IMR-90 (cell line): ENCODE measurements around the gene LINGO4. TPM values are rescaled to one million over a fixed set of nuclear protein-coding genes. Genes with fewer than 3 reads are reported as not detected.

Experiments
- ATAC-seq: fragments of 200-7000 bp; cut with Tn5 transposase; 2 replicates; pipeline ENCODE4 v1.9.1; 2020; ENCODE audit warnings: low read depth, mild to moderate bottlenecking, moderate library complexity
- BruUV-seq: library from RNA; stranded (reverse); fragments of 400-500 nt; replicated peaks from 2 replicates; lab custom pipeline; 2021; lab: Mats Ljungman, UMichigan
- CTCF ChIA-PET: fragments of 300-600 bp; formaldehyde crosslinking; extraction: SDS; loops from one replicate; lab custom pipeline; 2021; ENCODE audit warnings: antibody characterized with exemption; lab: Yijun Ruan, JAX
- POLR2A ChIA-PET: fragments of 300-600 bp; sonication (Branson Sonifier 250); formaldehyde crosslinking; loops from one replicate; lab custom pipeline; 2022; ENCODE audit warnings: antibody characterized with exemption; ENCODE audit not compliant: unreplicated experiment; lab: Charles Lee
- DNase-seq: peaks from one replicate; pipeline ENCODE4 v3.0.0; 2013
- H2AFZ ChIP-seq: replicated peaks from 2 replicates; pipeline ENCODE3; 2013; ENCODE audit warnings: low read length, mild to moderate bottlenecking; ENCODE audit not compliant: poor library complexity
- H2AK5ac ChIP-seq: 2 replicates; pipeline ENCODE4 v1.6.1; 2013; ENCODE audit warnings: low read depth, low read length, inconsistent platforms
- H2AK9ac ChIP-seq: replicated peaks from 2 replicates; pipeline ENCODE3; 2013; ENCODE audit warnings: mild to moderate bottlenecking, low read depth, low read length, moderate library complexity; ENCODE audit not compliant: poor library complexity
- H2BK120ac ChIP-seq: 2 replicates; pipeline ENCODE4 v1.6.1; 2013; ENCODE audit warnings: low read depth, low read length, inconsistent platforms
- H2BK15ac ChIP-seq: 3 replicates; pipeline ENCODE4 v1.6.1; 2013; ENCODE audit warnings: low read depth, low read length, inconsistent platforms
- H2BK20ac ChIP-seq: 2 replicates; pipeline ENCODE4 v1.6.1; 2013; ENCODE audit warnings: low read depth, mild to moderate bottlenecking, inconsistent platforms, low read length, moderate library complexity
- H2BK5ac ChIP-seq: 2 replicates; pipeline ENCODE4 v1.6.1; 2013; ENCODE audit warnings: mild to moderate bottlenecking, low read depth, low read length, inconsistent platforms; ENCODE audit not compliant: poor library complexity, severe bottlenecking
- H3K14ac ChIP-seq: replicated peaks from 2 replicates; pipeline ENCODE4 v1.6.1; 2013; ENCODE audit warnings: low read depth, low read length, inconsistent platforms
- H3K18ac ChIP-seq: 2 replicates; pipeline ENCODE4 v1.6.1; 2013; ENCODE audit warnings: low read depth, low read length, control low read depth
- H3K23ac ChIP-seq: 2 replicates; pipeline ENCODE4 v1.6.1; 2013; ENCODE audit warnings: low read depth, low read length, inconsistent platforms
- H3K27ac ChIP-seq: 2 replicates; pipeline ENCODE4 v1.5.1; 2013; ENCODE audit warnings: mild to moderate bottlenecking, control low read depth, low read length; ENCODE audit not compliant: insufficient read depth
- H3K27me3 ChIP-seq: 2 replicates; pipeline ENCODE4 v1.6.1; 2013; ENCODE audit warnings: low read length; ENCODE audit not compliant: control insufficient read depth, insufficient read depth
- H3K36me3 ChIP-seq: 2 replicates; pipeline ENCODE4 v1.6.1; 2013; ENCODE audit warnings: low read length, mixed read lengths; ENCODE audit not compliant: control insufficient read depth, insufficient read depth
- H3K4ac ChIP-seq: 2 replicates; pipeline ENCODE4 v1.6.1; 2013; ENCODE audit warnings: low read depth, low read length, inconsistent platforms
- H3K4me1 ChIP-seq: 2 replicates; pipeline ENCODE4 v1.6.1; 2013; ENCODE audit warnings: low read length, mixed read lengths; ENCODE audit not compliant: control insufficient read depth, insufficient read depth
- H3K4me2 ChIP-seq: 2 replicates; pipeline ENCODE4 v1.6.1; 2013; ENCODE audit warnings: low read depth, mild to moderate bottlenecking, control low read depth, low read length, moderate library complexity
- H3K4me3 ChIP-seq: 2 replicates; pipeline ENCODE4 v1.5.1; 2013; ENCODE audit warnings: low read depth, mild to moderate bottlenecking, control low read depth, low read length, moderate library complexity; ENCODE audit not compliant: insufficient read depth
- H3K56ac ChIP-seq: 2 replicates; pipeline ENCODE4 v1.6.1; 2013; ENCODE audit warnings: low read length, inconsistent platforms; ENCODE audit not compliant: insufficient read depth; ENCODE audit errors: extremely low read depth
- H3K79me1 ChIP-seq, 2 experiments: 2 replicates each; pipeline ENCODE4 v1.6.1; 2013; ENCODE audit warnings: low read length in 2 of 2, inconsistent platforms in 1 of 2, low read depth in 1 of 2
- H3K9ac ChIP-seq: 2 replicates; pipeline ENCODE4 v1.6.1; 2013; ENCODE audit warnings: low read depth, low read length, control low read depth
- H3K9me1 ChIP-seq: 2 replicates; pipeline ENCODE4 v1.6.1; 2013; ENCODE audit warnings: low read length, inconsistent platforms; ENCODE audit not compliant: insufficient read depth
- H3K9me3 ChIP-seq: 2 replicates; pipeline ENCODE4 v1.6.1; 2013; ENCODE audit warnings: low read length; ENCODE audit not compliant: control insufficient read depth, insufficient read depth
- H4K20me1 ChIP-seq: 2 replicates; pipeline ENCODE4 v1.6.1; 2013; ENCODE audit warnings: low read length, inconsistent platforms; ENCODE audit not compliant: insufficient read depth
- H4K5ac ChIP-seq: 2 replicates; pipeline ENCODE4 v1.6.1; 2013; ENCODE audit warnings: mild to moderate bottlenecking, low read depth, low read length, control low read depth
- H4K8ac ChIP-seq, 2 experiments: 2 replicates each; pipeline ENCODE4 v1.6.1; 2013; ENCODE audit warnings: low read depth in 2 of 2, low read length in 2 of 2, control low read depth in 1 of 2, inconsistent platforms in 1 of 2
- H4K91ac ChIP-seq: 2 replicates; pipeline ENCODE4 v1.6.1; 2013; ENCODE audit warnings: low read depth, low read length, inconsistent platforms; ENCODE audit not compliant: insufficient read depth
- BHLHE40 ChIP-seq: fragments of 150-350 bp; IDR thresholded peaks from 2 replicates; pipeline ENCODE4 v1.6.1; 2016; ENCODE audit warnings: mild to moderate bottlenecking, low read depth, low read length
- MAZ ChIP-seq: IDR thresholded peaks from 2 replicates; pipeline ENCODE4 v1.6.1; 2012; ENCODE audit warnings: low read depth, mild to moderate bottlenecking, low read length, improper control_type of control experiment, moderate library complexity, borderline replicate concordance
- MXI1 ChIP-seq: IDR thresholded peaks from 2 replicates; pipeline ENCODE4 v1.6.1; 2012; ENCODE audit warnings: low read depth, mild to moderate bottlenecking, low read length, moderate library complexity, borderline replicate concordance
- RAD21 ChIP-seq: IDR thresholded peaks from 2 replicates; pipeline ENCODE4 v1.6.1; 2012; ENCODE audit warnings: low read length, improper control_type of control experiment
- RCOR1 ChIP-seq: IDR thresholded peaks from 2 replicates; pipeline ENCODE4 v1.6.1; 2012; ENCODE audit warnings: mild to moderate bottlenecking, low read length, improper control_type of control experiment; ENCODE audit not compliant: insufficient replicate concordance
- RFX5 ChIP-seq: IDR thresholded peaks from 2 replicates; pipeline ENCODE4 v1.8.0; 2012; ENCODE audit warnings: low read depth, mild to moderate bottlenecking, low read length, moderate library complexity
- WGBS, 2 experiments: methylation state at CpG; one replicate each; pipeline versions ENCODE4 v1.1.5 to v1.1.7; 2013; ENCODE audit warnings: missing lambda C conversion rate in 2 of 2; ENCODE audit not compliant: insufficient read length in 1 of 2; ENCODE audit errors: extremely low coverage in 2 of 2; 5-methylcytosine and 5-hydroxymethylcytosine counted together
- dilution Hi-C: fragments of 300-500 bp; cut with HindIII; formaldehyde crosslinking; loops from one replicate; pipeline ENCODE4 v1.14.3; 2018; ENCODE audit warnings: low sequenced_read_pairs; ENCODE audit not compliant: unreplicated experiment
- in situ Hi-C: fragments of 300-500 bp; cut with MboI; formaldehyde crosslinking; loops from 3 replicates; pipeline ENCODE4 v1.14.3; 2019; ENCODE audit warnings: low sequenced_read_pairs, inconsistent platforms, mixed read lengths
- intact Hi-C: fragments of 100-400 bp; cut with micrococcal nuclease; formaldehyde crosslinking; loops from 2 replicates; pipeline ENCODE4 v1.10.0; 2022
- polyA plus RNA-seq, 3 experiments: library from polyadenylated mRNA; depleted of rRNA; stranded (reverse); fragments of >200 nt; gene quantifications; 2 replicates each; pipeline ENCODE4 v1.2.3, GENCODE V29; 2012; ENCODE audit warnings: low replicate concordance in 1 of 3
- total RNA-seq: library from RNA; depleted of rRNA; stranded (reverse); fragments of >200 nt; gene quantifications from 2 replicates; pipeline ENCODE4 v1.2.3, GENCODE V29; 2012
- TF ChIP-seq, protein P1 (sequence below): fragments of 150-350 bp; IDR thresholded peaks from 2 replicates; pipeline ENCODE4 v1.6.1; 2017; ENCODE audit warnings: mild to moderate bottlenecking, antibody characterized with exemption, low read length, low read depth

The LINGO4 gene
- total and polyA plus RNA-seq, 2 of the 4 experiments (the other 2 are of a cell fraction): not detected

GRCh38 chr1:151820940-151821339 lies 15.7 kb upstream of the LINGO4 start:
- Histone ChIP-seq H3K9me3 (no peaks in the 10 kb centered on the region), H2BK120ac (no peak overlapping the region), H3K56ac (no peak overlapping the region), H4K20me1 (no peaks in the 10 kb centered on the region), H2AK5ac (no peak overlapping the region), H2BK5ac (no peak overlapping the region), H3K14ac (no peak overlapping the region), H3K27me3 (peaks cover 75% of the 10 kb centered on the region), H3K4ac (no peak overlapping the region), H3K9ac (no peak overlapping the region), H3K9me1 (no peaks in the 10 kb centered on the region), H4K8ac (no peak overlapping the region), H4K5ac (no peak overlapping the region), H3K23ac (no peak overlapping the region), H3K79me1 (no peaks in the 10 kb centered on the region), H2BK15ac (no peak overlapping the region), H4K91ac (no peak overlapping the region), H2AK9ac (no peak overlapping the region), H2BK20ac (no peak overlapping the region), H3K18ac (no peak overlapping the region), H3K27ac (no peak overlapping the region), H3K4me3 (no peak overlapping the region), H3K4me2 (no peak overlapping the region), H2AFZ (no peak overlapping the region), H3K4me1 (no peaks in the 10 kb centered on the region), H3K36me3 (no peaks in the 10 kb centered on the region)
- no CpG with 5 or more reads among the region's 2 CpGs for WGBS, 2 experiments
- POLR2A ChIA-PET: no interaction called here
- TF ChIP-seq RCOR1 (no peak), RFX5 (no peak), BHLHE40 (no peak), MAZ (no peak), RAD21 (no peak), MXI1 (no peak)
- TF ChIP-seq, protein P1, sequence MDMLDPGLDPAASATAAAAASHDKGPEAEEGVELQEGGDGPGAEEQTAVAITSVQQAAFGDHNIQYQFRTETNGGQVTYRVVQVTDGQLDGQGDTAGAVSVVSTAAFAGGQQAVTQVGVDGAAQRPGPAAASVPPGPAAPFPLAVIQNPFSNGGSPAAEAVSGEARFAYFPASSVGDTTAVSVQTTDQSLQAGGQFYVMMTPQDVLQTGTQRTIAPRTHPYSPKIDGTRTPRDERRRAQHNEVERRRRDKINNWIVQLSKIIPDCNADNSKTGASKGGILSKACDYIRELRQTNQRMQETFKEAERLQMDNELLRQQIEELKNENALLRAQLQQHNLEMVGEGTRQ: no peak
- DNase-seq (no peak), ATAC-seq (no peak)
- CTCF ChIA-PET: no interaction called here
- dilution Hi-C loops (no loop called here), in situ Hi-C loops (no loop called here), intact Hi-C loops (no loop called here)
- no TSS peak for BruUV-seq
